ENCODE results near the gene HIGD2A.

The HIGD2A gene

DNA sequence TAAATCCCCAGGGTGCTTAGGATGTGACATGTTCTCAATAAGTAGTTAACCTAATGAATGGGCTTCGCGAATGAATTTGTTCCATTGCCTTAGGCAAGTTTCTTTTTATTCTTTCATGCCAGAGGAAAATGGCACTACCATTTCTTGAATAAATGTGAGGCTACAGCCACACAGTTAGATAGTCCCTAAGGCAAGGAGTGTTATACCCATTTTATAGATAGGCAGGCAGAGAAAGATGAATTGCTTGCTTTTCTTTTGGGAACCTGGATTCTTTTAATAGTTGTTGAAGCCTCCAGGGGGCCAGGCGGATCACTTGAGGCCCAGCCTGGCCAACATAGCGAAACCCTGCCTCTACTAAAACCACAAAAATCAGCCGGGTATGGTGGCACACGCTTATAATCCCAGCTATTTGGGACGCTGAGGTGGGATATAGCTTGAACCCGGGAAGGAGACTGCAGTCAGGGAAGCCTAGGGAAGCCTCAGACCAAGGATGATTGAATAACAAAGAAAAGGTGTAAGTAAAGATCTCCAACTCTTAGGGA lies 1.1 kb upstream of the HIGD2A start:
- TF ChIP-seq, protein P1, sequence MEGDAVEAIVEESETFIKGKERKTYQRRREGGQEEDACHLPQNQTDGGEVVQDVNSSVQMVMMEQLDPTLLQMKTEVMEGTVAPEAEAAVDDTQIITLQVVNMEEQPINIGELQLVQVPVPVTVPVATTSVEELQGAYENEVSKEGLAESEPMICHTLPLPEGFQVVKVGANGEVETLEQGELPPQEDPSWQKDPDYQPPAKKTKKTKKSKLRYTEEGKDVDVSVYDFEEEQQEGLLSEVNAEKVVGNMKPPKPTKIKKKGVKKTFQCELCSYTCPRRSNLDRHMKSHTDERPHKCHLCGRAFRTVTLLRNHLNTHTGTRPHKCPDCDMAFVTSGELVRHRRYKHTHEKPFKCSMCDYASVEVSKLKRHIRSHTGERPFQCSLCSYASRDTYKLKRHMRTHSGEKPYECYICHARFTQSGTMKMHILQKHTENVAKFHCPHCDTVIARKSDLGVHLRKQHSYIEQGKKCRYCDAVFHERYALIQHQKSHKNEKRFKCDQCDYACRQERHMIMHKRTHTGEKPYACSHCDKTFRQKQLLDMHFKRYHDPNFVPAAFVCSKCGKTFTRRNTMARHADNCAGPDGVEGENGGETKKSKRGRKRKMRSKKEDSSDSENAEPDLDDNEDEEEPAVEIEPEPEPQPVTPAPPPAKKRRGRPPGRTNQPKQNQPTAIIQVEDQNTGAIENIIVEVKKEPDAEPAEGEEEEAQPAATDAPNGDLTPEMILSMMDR (IDR thresholded peaks at IDR 0.05; ENCODE audit: control insufficient read depth, insufficient read depth, low read depth, low read length, missing control alignments): no peak
- no peak for DNase-seq (ENCODE audit: low read depth)
- H3K4me3 ChIP-seq (ENCODE audit: control insufficient read depth, low read depth, low read length): peak overlapping the region; percentile 97

DNA sequence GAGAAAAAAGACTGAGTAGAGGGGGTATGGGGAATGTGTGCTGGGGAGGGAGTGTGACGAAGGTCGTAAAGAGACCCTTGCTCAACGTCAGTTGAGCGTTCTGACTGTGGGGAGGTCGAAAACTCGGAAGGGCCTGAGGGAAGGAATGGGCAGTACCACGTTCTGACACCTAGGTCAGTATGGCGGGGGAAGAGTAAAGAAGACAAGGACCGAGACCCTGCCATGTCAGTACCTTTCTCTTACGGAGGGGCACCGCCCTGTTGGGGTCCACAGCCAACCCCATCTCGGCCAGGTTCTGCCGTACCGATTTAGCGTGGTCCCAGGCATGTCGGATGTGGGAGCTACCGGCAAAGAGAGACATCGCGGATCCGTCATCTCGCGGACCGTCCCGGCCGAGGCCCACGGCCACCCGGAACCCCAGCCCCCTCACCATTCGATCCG lies 528 bp upstream of the HIGD2A start:
- no peak for DNase-seq (ENCODE audit: low read depth)
- TF ChIP-seq, protein P1 (IDR thresholded peaks at IDR 0.05; ENCODE audit: control insufficient read depth, insufficient read depth, low read depth, low read length, missing control alignments): no peak
- H3K4me3 ChIP-seq (ENCODE audit: control insufficient read depth, low read depth, low read length): peak overlapping the region; percentile 97

DNA sequence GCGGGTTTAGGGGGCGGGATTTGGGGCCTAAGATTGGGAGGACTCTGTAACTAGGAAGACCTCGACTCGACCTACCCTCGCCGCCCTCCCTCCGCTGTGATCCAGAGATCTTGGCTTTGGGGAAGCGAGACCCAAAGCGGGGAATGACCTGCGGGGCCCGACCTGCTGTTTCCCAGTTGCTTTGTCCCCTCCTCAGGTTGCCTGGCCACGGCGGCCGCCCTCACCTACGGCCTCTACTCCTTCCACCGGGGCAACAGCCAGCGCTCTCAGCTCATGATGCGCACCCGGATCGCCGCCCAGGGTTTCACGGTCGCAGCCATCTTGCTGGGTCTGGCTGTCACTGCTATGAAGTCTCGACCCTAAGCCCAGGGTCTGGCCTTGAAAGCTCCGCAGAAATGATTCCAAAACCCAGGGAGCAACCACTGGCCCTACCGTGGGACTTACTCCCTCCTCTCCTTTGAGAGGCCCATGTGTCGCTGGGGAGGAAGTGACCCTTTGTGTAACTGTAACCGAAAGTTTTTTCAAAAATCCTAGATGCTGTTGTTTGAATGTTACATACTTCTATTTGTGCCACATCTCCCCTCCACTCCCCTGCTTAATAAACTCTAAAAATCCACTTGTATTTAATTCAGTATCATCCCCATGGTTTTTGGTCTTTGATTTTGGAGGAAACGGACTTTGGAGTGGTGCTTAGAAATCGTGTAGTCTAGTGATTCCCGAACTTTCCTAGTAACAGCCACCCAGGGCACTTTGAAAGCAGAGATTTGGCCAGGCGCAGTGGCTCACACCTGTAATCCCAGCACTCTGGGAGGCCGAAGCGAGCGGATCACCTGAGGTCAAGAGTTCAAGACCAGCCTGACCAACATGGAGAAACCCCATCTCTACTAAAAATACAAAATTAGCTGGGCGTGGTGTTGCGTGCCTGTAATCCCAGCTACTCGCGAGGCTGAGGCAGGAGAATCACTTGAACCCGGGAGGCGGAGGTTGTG lies 878 bp downstream of the HIGD2A start:
- H3K4me3 ChIP-seq (ENCODE audit: control insufficient read depth, low read depth, low read length): peak overlapping the region; percentile 97
- TF ChIP-seq, protein P1 (IDR thresholded peaks at IDR 0.05; ENCODE audit: control insufficient read depth, insufficient read depth, low read depth, low read length, missing control alignments): no peak
- no peak for DNase-seq (ENCODE audit: low read depth)

DNA sequence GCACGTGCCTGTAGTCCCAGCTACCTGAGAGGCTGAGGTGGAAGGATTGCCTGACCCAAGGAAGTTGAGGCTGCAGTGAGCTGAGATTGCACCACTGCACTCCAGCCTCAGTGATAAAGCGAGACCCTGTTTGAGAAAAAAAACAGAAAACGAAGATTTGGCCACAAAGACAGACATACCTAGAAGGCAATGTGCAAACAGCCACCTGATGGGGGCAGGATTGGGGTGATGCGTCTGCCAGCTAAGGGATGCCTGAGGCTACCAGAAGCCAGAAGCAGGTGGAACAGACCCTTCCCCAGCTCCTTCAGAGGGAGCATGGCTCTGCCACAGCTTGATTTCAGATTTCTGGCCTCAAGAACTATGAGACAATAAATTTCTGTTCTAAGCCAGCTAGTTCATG lies 2.9 kb downstream of the HIGD2A start:
- no peak for DNase-seq (ENCODE audit: low read depth)
- TF ChIP-seq, protein P1 (IDR thresholded peaks at IDR 0.05; ENCODE audit: control insufficient read depth, insufficient read depth, low read depth, low read length, missing control alignments): no peak
- H3K4me3 ChIP-seq (ENCODE audit: control insufficient read depth, low read depth, low read length): no peak overlapping the region

DNA sequence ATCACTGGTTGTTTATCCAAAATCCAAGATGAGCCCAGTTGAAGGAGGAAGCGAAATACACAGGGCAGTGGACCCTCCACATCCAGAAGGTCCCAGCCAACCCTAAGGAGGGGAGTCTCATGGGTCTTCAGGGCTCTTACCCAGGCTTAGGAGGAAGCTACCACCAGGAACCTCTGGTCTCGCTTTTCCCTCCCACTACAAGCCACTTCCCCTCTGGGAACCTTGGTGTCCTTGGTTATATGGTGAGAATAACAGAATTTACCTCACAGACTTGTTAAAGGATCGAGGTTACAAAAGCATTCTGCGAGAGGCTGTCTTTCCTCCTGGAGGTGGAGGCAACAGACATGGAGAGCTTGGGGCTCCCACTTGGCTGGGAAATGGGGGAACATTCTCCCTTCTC lies 3.4 kb downstream of the HIGD2A start:
- H3K4me3 ChIP-seq (ENCODE audit: control insufficient read depth, low read depth, low read length): no peak overlapping the region
- TF ChIP-seq, protein P1 (IDR thresholded peaks at IDR 0.05; ENCODE audit: control insufficient read depth, insufficient read depth, low read depth, low read length, missing control alignments): no peak
- DNase-seq (ENCODE audit: low read depth): no peak

DNA sequence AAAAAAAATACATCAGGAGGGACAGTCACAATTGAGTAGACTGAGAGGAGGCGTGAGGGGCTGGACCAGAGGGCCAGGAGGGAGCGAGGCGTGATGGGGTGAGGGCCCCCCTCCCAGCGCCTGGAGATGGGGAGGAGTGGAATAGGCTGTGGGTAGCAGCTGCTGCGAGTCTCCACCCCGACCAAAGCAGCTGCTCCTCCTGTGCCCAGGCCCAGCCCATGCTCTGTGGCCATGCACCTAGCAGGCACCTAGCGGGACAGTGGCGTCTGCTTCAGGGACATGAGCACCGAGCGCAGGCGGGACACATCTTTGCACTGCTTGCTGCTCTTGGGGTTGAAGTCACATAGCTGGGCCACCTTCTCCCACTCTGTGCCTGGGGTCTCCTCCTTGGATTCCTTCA lies 4.0 kb downstream of the HIGD2A start:
- DNase-seq (ENCODE audit: low read depth): no peak
- H3K4me3 ChIP-seq (ENCODE audit: control insufficient read depth, low read depth, low read length): no peak overlapping the region
- TF ChIP-seq, protein P1 (IDR thresholded peaks at IDR 0.05; ENCODE audit: control insufficient read depth, insufficient read depth, low read depth, low read length, missing control alignments): no peak
